GM23338 (cell line): ENCODE measurements around the gene TIRAP. TPM values are rescaled to one million over a fixed set of nuclear protein-coding genes. Genes with fewer than 3 reads are reported as not detected.

ENCODE experiments used
- ATAC-seq: fragments of 200-7000 bp; cut with Tn5 transposase; 3 replicates; pipeline ENCODE4 v1.9.1; 2020
- DNase-seq: peaks from one replicate; pipeline ENCODE4 v3.0.0-alpha.2; 2015; ENCODE audit warnings: low spot score
- H2AFZ ChIP-seq: fragments of 200-600 bp; sonication (generic); 2 replicates; pipeline ENCODE4 v1.8.0; 2016; ENCODE audit warnings: antibody characterized with exemption, mild to moderate bottlenecking, moderate library complexity
- H3F3A ChIP-seq: fragments of 200-600 bp; sonication (generic); replicated peaks from 2 replicates; pipeline ENCODE4 v1.8.0; 2017; ENCODE audit warnings: antibody characterized with exemption, mixed run types, low read depth
- H3K27ac ChIP-seq: fragments of 200-600 bp; sonication (generic); 2 replicates; pipeline ENCODE4 v1.6.1; 2016; ENCODE audit warnings: low read depth
- H3K27me3 ChIP-seq: fragments of 200-600 bp; sonication (generic); 2 replicates; pipeline ENCODE4 v1.8.0; 2016; ENCODE audit warnings: mild to moderate bottlenecking, mixed run types, moderate library complexity; ENCODE audit not compliant: insufficient read depth
- H3K36me3 ChIP-seq: fragments of 200-600 bp; sonication (generic); 2 replicates; pipeline ENCODE4 v1.8.0; 2016; ENCODE audit warnings: mild to moderate bottlenecking; ENCODE audit not compliant: insufficient read depth
- H3K4me1 ChIP-seq: fragments of 200-600 bp; sonication (generic); 2 replicates; pipeline ENCODE4 v1.8.0; 2016; ENCODE audit warnings: mild to moderate bottlenecking, moderate library complexity; ENCODE audit not compliant: insufficient read depth
- H3K4me2 ChIP-seq: fragments of 200-600 bp; sonication (generic); 2 replicates; pipeline ENCODE4 v1.7.1; 2017; ENCODE audit warnings: mixed run types
- H3K4me3 ChIP-seq: fragments of 200-600 bp; sonication (generic); 2 replicates; pipeline ENCODE4 v1.6.1; 2016; ENCODE audit warnings: mixed run types
- H3K79me2 ChIP-seq: fragments of 200-600 bp; sonication (generic); replicated peaks from 2 replicates; pipeline ENCODE4 v1.8.0; 2017; ENCODE audit warnings: mild to moderate bottlenecking; ENCODE audit not compliant: insufficient read depth
- H3K9me2 ChIP-seq: fragments of 200-600 bp; sonication (generic); 2 replicates; pipeline ENCODE4 v1.8.0; 2017; ENCODE audit not compliant: insufficient read depth
- H4K20me1 ChIP-seq: fragments of 200-600 bp; sonication (generic); replicated peaks from 2 replicates; pipeline ENCODE4 v1.8.0; 2017; ENCODE audit warnings: mild to moderate bottlenecking; ENCODE audit not compliant: insufficient read depth
- H3K27ac Mint-ChIP-seq: 2 replicates; pipeline ENCODE4 v1.8.0; 2020; ENCODE audit warnings: inconsistent platforms, mild to moderate bottlenecking, moderate library complexity, mixed read lengths
- H3K27me3 Mint-ChIP-seq: 3 replicates; pipeline ENCODE4 v1.8.0; 2022; ENCODE audit warnings: low read depth, mild to moderate bottlenecking, moderate library complexity, mixed read lengths, inconsistent platforms; ENCODE audit not compliant: insufficient read depth, poor library complexity
- H3K36me3 Mint-ChIP-seq: 3 replicates; pipeline ENCODE4 v1.8.0; 2021; ENCODE audit warnings: low read depth, mild to moderate bottlenecking, inconsistent platforms, moderate library complexity, mixed read lengths
- H3K4me1 Mint-ChIP-seq: 3 replicates; pipeline ENCODE4 v1.8.0; 2020; ENCODE audit warnings: mild to moderate bottlenecking, inconsistent platforms, mixed read lengths
- H3K4me3 Mint-ChIP-seq: 3 replicates; pipeline ENCODE4 v1.8.0; 2021; ENCODE audit warnings: moderate library complexity, mild to moderate bottlenecking, inconsistent platforms, mixed read lengths
- H3K9me3 Mint-ChIP-seq: 3 replicates; pipeline ENCODE4 v1.8.0; 2020; ENCODE audit warnings: moderate library complexity, mild to moderate bottlenecking, inconsistent platforms, mixed read lengths
- JUNB ChIP-seq: IDR thresholded peaks from one replicate; pipeline ENCODE4 v1.6.1; 2016; ENCODE audit warnings: antibody characterized with exemption; ENCODE audit not compliant: unreplicated experiment
- POLR2AphosphoS5 ChIP-seq: IDR thresholded peaks from 2 replicates; pipeline ENCODE4 v1.6.1; 2016; ENCODE audit warnings: antibody characterized with exemption, low read depth
- STAT1 ChIP-seq: IDR thresholded peaks from one replicate; pipeline ENCODE4 v1.6.1; 2016; ENCODE audit warnings: antibody characterized with exemption; ENCODE audit not compliant: unreplicated experiment
- ZNF114 ChIP-seq: fragments of 250-450 bp; sonication (Bioruptor Pico); IDR thresholded peaks from 2 replicates; pipeline ENCODE4 v1.5.0; 2020; ENCODE audit warnings: mild to moderate bottlenecking, moderate library complexity
- polyA plus RNA-seq: library from polyadenylated mRNA; unstranded; fragments of >200 nt; fragmentation: Nextera tagmentation; extraction: Ambion mirVana; gene quantifications from 2 replicates; pipeline ENCODE4 v1.2.1, GENCODE V29; 2016
- total RNA-seq: library from RNA; depleted of rRNA; stranded (reverse); fragments of >200 nt; shearing (Covaris generic); gene quantifications from 2 replicates; pipeline ENCODE4 v1.2.3, GENCODE V29; 2014
- TF ChIP-seq, protein P1 (sequence below): fragments of 250-450 bp; sonication (Bioruptor Pico); IDR thresholded peaks from 2 replicates; pipeline ENCODE4 v1.5.0; 2020; ENCODE audit warnings: mild to moderate bottlenecking, moderate library complexity
- TF ChIP-seq, protein P2 (sequence below): IDR thresholded peaks from one replicate; pipeline ENCODE4 v1.6.1; 2018; ENCODE audit warnings: antibody characterized with exemption; ENCODE audit not compliant: unreplicated experiment
- TF ChIP-seq, protein P3 (sequence below): IDR thresholded peaks from 2 replicates; pipeline ENCODE4 v1.6.1; 2016; ENCODE audit warnings: antibody characterized with exemption

Gene TIRAP
- total and polyA plus RNA-seq, 2 experiments from 2014 or later = 1.1 to 3.4 TPM

DNA sequence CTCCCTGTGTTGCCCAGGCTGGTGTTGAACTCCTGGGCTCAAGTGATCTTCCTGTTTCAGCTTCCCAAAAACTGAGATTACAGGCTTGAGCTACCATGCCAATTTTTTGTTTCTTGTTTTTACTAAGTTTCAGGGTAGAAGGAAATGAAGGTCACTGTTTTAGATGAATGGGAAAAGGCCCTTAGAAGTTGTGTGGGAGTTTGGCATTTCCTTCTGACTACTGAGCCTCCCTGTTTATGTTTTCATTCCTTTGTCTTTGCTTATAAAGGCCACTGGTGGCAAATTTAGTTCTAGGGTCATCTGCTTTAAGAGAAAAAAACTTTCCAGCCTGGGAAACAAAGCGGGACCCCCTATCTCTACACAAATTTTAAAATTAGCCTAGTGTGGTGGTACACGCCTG lies 36.3 kb upstream of the TIRAP start (continued):
- TF ChIP-seq, protein P1, sequence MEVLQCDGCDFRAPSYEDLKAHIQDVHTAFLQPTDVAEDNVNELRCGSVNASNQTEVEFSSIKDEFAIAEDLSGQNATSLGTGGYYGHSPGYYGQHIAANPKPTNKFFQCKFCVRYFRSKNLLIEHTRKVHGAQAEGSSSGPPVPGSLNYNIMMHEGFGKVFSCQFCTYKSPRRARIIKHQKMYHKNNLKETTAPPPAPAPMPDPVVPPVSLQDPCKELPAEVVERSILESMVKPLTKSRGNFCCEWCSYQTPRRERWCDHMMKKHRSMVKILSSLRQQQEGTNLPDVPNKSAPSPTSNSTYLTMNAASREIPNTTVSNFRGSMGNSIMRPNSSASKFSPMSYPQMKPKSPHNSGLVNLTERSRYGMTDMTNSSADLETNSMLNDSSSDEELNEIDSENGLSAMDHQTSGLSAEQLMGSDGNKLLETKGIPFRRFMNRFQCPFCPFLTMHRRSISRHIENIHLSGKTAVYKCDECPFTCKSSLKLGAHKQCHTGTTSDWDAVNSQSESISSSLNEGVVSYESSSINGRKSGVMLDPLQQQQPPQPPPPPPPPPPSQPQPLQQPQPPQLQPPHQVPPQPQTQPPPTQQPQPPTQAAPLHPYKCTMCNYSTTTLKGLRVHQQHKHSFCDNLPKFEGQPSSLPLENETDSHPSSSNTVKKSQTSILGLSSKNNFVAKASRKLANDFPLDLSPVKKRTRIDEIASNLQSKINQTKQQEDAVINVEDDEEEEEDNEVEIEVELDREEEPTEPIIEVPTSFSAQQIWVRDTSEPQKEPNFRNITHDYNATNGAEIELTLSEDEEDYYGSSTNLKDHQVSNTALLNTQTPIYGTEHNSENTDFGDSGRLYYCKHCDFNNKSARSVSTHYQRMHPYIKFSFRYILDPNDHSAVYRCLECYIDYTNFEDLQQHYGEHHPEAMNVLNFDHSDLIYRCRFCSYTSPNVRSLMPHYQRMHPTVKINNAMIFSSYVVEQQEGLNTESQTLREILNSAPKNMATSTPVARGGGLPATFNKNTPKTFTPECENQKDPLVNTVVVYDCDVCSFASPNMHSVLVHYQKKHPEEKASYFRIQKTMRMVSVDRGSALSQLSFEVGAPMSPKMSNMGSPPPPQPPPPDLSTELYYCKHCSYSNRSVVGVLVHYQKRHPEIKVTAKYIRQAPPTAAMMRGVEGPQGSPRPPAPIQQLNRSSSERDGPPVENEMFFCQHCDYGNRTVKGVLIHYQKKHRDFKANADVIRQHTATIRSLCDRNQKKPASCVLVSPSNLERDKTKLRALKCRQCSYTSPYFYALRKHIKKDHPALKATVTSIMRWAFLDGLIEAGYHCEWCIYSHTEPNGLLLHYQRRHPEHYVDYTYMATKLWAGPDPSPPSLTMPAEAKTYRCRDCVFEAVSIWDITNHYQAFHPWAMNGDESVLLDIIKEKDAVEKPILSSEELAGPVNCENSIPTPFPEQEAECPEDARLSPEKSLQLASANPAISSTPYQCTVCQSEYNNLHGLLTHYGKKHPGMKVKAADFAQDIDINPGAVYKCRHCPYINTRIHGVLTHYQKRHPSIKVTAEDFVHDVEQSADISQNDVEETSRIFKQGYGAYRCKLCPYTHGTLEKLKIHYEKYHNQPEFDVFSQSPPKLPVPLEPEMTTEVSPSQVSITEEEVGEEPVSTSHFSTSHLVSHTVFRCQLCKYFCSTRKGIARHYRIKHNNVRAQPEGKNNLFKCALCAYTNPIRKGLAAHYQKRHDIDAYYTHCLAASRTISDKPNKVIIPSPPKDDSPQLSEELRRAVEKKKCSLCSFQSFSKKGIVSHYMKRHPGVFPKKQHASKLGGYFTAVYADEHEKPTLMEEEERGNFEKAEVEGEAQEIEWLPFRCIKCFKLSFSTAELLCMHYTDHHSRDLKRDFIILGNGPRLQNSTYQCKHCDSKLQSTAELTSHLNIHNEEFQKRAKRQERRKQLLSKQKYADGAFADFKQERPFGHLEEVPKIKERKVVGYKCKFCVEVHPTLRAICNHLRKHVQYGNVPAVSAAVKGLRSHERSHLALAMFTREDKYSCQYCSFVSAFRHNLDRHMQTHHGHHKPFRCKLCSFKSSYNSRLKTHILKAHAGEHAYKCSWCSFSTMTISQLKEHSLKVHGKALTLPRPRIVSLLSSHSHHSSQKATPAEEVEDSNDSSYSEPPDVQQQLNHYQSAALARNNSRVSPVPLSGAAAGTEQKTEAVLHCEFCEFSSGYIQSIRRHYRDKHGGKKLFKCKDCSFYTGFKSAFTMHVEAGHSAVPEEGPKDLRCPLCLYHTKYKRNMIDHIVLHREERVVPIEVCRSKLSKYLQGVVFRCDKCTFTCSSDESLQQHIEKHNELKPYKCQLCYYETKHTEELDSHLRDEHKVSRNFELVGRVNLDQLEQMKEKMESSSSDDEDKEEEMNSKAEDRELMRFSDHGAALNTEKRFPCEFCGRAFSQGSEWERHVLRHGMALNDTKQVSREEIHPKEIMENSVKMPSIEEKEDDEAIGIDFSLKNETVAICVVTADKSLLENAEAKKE = no peak
- TF ChIP-seq JUNB = no peak
- no peak for TF ChIP-seq POLR2AphosphoS5
- TF ChIP-seq, protein P2, sequence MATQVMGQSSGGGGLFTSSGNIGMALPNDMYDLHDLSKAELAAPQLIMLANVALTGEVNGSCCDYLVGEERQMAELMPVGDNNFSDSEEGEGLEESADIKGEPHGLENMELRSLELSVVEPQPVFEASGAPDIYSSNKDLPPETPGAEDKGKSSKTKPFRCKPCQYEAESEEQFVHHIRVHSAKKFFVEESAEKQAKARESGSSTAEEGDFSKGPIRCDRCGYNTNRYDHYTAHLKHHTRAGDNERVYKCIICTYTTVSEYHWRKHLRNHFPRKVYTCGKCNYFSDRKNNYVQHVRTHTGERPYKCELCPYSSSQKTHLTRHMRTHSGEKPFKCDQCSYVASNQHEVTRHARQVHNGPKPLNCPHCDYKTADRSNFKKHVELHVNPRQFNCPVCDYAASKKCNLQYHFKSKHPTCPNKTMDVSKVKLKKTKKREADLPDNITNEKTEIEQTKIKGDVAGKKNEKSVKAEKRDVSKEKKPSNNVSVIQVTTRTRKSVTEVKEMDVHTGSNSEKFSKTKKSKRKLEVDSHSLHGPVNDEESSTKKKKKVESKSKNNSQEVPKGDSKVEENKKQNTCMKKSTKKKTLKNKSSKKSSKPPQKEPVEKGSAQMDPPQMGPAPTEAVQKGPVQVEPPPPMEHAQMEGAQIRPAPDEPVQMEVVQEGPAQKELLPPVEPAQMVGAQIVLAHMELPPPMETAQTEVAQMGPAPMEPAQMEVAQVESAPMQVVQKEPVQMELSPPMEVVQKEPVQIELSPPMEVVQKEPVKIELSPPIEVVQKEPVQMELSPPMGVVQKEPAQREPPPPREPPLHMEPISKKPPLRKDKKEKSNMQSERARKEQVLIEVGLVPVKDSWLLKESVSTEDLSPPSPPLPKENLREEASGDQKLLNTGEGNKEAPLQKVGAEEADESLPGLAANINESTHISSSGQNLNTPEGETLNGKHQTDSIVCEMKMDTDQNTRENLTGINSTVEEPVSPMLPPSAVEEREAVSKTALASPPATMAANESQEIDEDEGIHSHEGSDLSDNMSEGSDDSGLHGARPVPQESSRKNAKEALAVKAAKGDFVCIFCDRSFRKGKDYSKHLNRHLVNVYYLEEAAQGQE = no peak

DNA sequence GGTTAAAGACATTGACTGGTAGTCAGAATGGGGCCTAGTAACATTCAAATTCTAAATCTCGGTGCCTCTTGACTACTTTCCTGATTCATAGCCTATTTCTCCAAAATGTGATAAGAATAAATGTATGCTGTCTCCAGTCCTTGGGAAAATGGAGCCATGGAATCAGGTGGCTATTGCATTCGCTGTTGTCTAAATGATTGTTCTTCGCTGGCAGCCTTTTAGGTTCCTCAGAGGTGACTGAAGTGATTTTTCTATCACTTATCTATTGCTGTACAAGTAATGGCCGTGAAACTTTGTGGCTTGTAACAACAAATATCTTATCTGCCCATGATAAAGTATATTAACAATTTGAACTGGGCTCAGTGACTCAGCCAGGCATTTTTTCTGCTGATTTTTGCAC lies 29.6 kb upstream of the TIRAP start:
- Mint-ChIP-seq H3K27me3 (no peaks in the 10 kb centered on the region), H3K4me3 (no peak overlapping the region), H3K4me1 (no peaks in the 10 kb centered on the region), H3K9me3 (no peaks in the 10 kb centered on the region), H3K36me3 (peaks cover 61% of the 10 kb centered on the region; the same call in 2 of the 3 replicates), H3K27ac (no peak overlapping the region)
- ATAC-seq (no peak), DNase-seq (no peak)
- Histone ChIP-seq H3F3A (peaks cover 6% of the 10 kb centered on the region; the same call in 1 of the 2 replicates), H3K36me3 (peaks cover 12% of the 10 kb centered on the region), H3K4me1 (no peaks in the 10 kb centered on the region), H4K20me1 (peaks cover 5% of the 10 kb centered on the region; the same call in 1 of the 2 replicates), H2AFZ (no peak overlapping the region), H3K4me2 (no peak overlapping the region), H3K27me3 (no peaks in the 10 kb centered on the region), H3K27ac (no peak overlapping the region), H3K4me3 (no peak overlapping the region), H3K79me2 (no peaks in the 10 kb centered on the region), H3K9me2 (no peaks in the 10 kb centered on the region)
- TF ChIP-seq POLR2AphosphoS5 (no peak), ZNF114 (CRISPR knock-in tag) (no peak), STAT1 (no peak)
- TF ChIP-seq, protein P3, sequence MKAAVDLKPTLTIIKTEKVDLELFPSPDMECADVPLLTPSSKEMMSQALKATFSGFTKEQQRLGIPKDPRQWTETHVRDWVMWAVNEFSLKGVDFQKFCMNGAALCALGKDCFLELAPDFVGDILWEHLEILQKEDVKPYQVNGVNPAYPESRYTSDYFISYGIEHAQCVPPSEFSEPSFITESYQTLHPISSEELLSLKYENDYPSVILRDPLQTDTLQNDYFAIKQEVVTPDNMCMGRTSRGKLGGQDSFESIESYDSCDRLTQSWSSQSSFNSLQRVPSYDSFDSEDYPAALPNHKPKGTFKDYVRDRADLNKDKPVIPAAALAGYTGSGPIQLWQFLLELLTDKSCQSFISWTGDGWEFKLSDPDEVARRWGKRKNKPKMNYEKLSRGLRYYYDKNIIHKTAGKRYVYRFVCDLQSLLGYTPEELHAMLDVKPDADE = no peak
